GM23248 (cell line): ENCODE data around the gene DRP2. TPM values are rescaled to one million over a fixed set of nuclear protein-coding genes. Genes with fewer than 3 reads are reported as not detected.
A peak's percentile ranks its signal among the peaks of the same experiment; 100 is the strongest.

Source experiments
- DNase-seq: peaks from one replicate; pipeline ENCODE4 v3.0.0-alpha.2; 2015
- H2AFZ ChIP-seq: fragments of 200-600 bp; sonication (generic); 2 replicates; pipeline ENCODE4 v1.6.1; 2016; ENCODE audit warnings: antibody characterized with exemption
- H3F3A ChIP-seq: fragments of 200-600 bp; sonication (generic); 2 replicates; pipeline ENCODE4 v1.6.1; 2016; ENCODE audit warnings: mild to moderate bottlenecking, antibody characterized with exemption, mixed run types; ENCODE audit not compliant: insufficient read depth
- H3K27ac ChIP-seq: fragments of 200-600 bp; sonication (generic); 2 replicates; pipeline ENCODE4 v1.5.1; 2016; ENCODE audit warnings: mild to moderate bottlenecking
- H3K27me3 ChIP-seq: fragments of 200-600 bp; sonication (generic); replicated peaks from 2 replicates; pipeline ENCODE4 v1.6.1; 2016; ENCODE audit warnings: mild to moderate bottlenecking; ENCODE audit not compliant: insufficient read depth
- H3K36me3 ChIP-seq: fragments of 200-600 bp; sonication (generic); 2 replicates; pipeline ENCODE4 v1.6.1; 2016; ENCODE audit warnings: low read depth, mild to moderate bottlenecking
- H3K4me1 ChIP-seq: fragments of 200-600 bp; sonication (generic); 2 replicates; pipeline ENCODE4 v1.6.1; 2016; ENCODE audit warnings: mild to moderate bottlenecking; ENCODE audit not compliant: insufficient read depth
- H3K4me2 ChIP-seq: fragments of 200-600 bp; sonication (generic); one replicate; pipeline ENCODE4 v1.6.1; 2016; ENCODE audit warnings: mild to moderate bottlenecking; ENCODE audit not compliant: unreplicated experiment
- H3K4me3 ChIP-seq: fragments of 200-600 bp; sonication (generic); 2 replicates; pipeline ENCODE4 v1.5.1; 2016; ENCODE audit warnings: mild to moderate bottlenecking
- H3K79me2 ChIP-seq: fragments of 200-600 bp; sonication (generic); 2 replicates; pipeline ENCODE4 v1.6.1; 2016; ENCODE audit warnings: mild to moderate bottlenecking; ENCODE audit not compliant: insufficient read depth
- H3K9ac ChIP-seq: fragments of 200-600 bp; sonication (generic); 2 replicates; pipeline ENCODE4 v1.6.1; 2016; ENCODE audit warnings: mild to moderate bottlenecking
- H3K9me2 ChIP-seq: fragments of 200-600 bp; sonication (generic); 2 replicates; pipeline ENCODE4 v1.6.1; 2016; ENCODE audit warnings: mixed run types, mild to moderate bottlenecking, moderate library complexity; ENCODE audit not compliant: insufficient read depth
- H3K9me3 ChIP-seq: fragments of 200-600 bp; sonication (generic); one replicate; pipeline ENCODE4 v1.6.1; 2017; ENCODE audit warnings: low read depth
- H4K20me1 ChIP-seq: fragments of 200-600 bp; sonication (generic); 2 replicates; pipeline ENCODE4 v1.6.0; 2016; ENCODE audit not compliant: insufficient read depth
- EZH2 ChIP-seq: fragments of 200-600 bp; sonication (generic); IDR thresholded peaks from 2 replicates; pipeline ENCODE4 v1.6.1; 2018; ENCODE audit warnings: antibody characterized with exemption, mild to moderate bottlenecking; ENCODE audit not compliant: insufficient read depth, poor library complexity, severe bottlenecking
- EZH2phosphoT487 ChIP-seq: fragments of 200-600 bp; sonication (generic); IDR thresholded peaks from 2 replicates; pipeline ENCODE4 v1.6.1; 2018; ENCODE audit warnings: antibody characterized with exemption, moderate library complexity, mild to moderate bottlenecking, low read depth; ENCODE audit not compliant: insufficient read depth
- whole genome bisulfite sequencing, 2 experiments: methylation state at CpG; one replicate each; pipeline ENCODE4 v1.1.6; 2015 to 2017; ENCODE audit warnings: low lambda C conversion rate in 2 of 2, low coverage in 1 of 2; ENCODE audit errors: missing lambda C conversion rate in 2 of 2; 5-methylcytosine and 5-hydroxymethylcytosine counted together
- in situ Hi-C: fragments of 300-500 bp; cut with MboI; formaldehyde crosslinking; loops from 2 replicates; pipeline ENCODE4 v1.15.0; 2020
- polyA plus RNA-seq: library from polyadenylated mRNA; unstranded; fragments of >200 nt; fragmentation: Nextera tagmentation; extraction: Ambion mirVana; gene quantifications from 2 replicates; pipeline ENCODE4 v1.2.1, GENCODE V29; 2016
- total RNA-seq: library from RNA; depleted of rRNA; stranded (reverse); fragments of >200 nt; shearing (Covaris generic); gene quantifications from 2 replicates; pipeline ENCODE4 v1.2.3, GENCODE V29; 2014

Gene DRP2
- total and polyA plus RNA-seq, 2 experiments from 2014 or later, result 0.21 to 0.22 TPM

- no peaks in the 10 kb centered on the region for H3K79me2 ChIP-seq
- WGBS, 2 experiments, result 28 to 31% methylated on average over 3 of the region's 3 CpGs
- DNase-seq, result peak; percentile 60
- H3K9ac ChIP-seq, result no peak overlapping the region
- H3K36me3 ChIP-seq, result no peaks in the 10 kb centered on the region
- peaks cover 9% of the 10 kb centered on the region for H3K4me1 ChIP-seq
- 0 out of 2 replicates have a peak, but pooled peaks cover 4% of the 10 kb centered on the region for H3F3A ChIP-seq
- H3K27me3 ChIP-seq, result no peaks in the 10 kb centered on the region
- no peaks in the 10 kb centered on the region for H3K9me3 ChIP-seq
- H4K20me1 ChIP-seq, result no peaks in the 10 kb centered on the region
- no peak overlapping the region for H2AFZ ChIP-seq
- H3K27ac ChIP-seq, result no peak overlapping the region
- H3K9me2 ChIP-seq, result no peaks in the 10 kb centered on the region
- H3K4me2 ChIP-seq, result no peak overlapping the region
- in situ Hi-C loops, result no loop called here
- no peak overlapping the region for H3K4me3 ChIP-seq
- no peak for TF ChIP-seq EZH2
- TF ChIP-seq EZH2phosphoT487, result no peak
Measured at GRCh38 chrX:101206471-101206870, 13.1 kb upstream of the DRP2 start.

- 0 out of 2 replicates have a peak, but pooled peaks cover 4% of the 10 kb centered on the region for H3F3A ChIP-seq
- H3K27ac ChIP-seq, result no peak overlapping the region
- H3K9me2 ChIP-seq, result no peaks in the 10 kb centered on the region
- no peak overlapping the region; the same call in 1 of the 2 replicates for H2AFZ ChIP-seq
- peak; percentile 25 for DNase-seq
- H3K9ac ChIP-seq, result no peak overlapping the region
- 39 to 43% methylated on average over 4 of the region's 4 CpGs for WGBS, 2 experiments
- no peaks in the 10 kb centered on the region for H3K9me3 ChIP-seq
- TF ChIP-seq EZH2, result no peak
- no peak for TF ChIP-seq EZH2phosphoT487
- H3K4me1 ChIP-seq, result peaks cover 9% of the 10 kb centered on the region
- no peak overlapping the region for H3K4me3 ChIP-seq
- H3K79me2 ChIP-seq, result no peaks in the 10 kb centered on the region
- H3K4me2 ChIP-seq, result no peak overlapping the region
- in situ Hi-C loops, result no loop called here
- H4K20me1 ChIP-seq, result no peaks in the 10 kb centered on the region
- H3K27me3 ChIP-seq, result no peaks in the 10 kb centered on the region
- H3K36me3 ChIP-seq, result no peaks in the 10 kb centered on the region
Measured at GRCh38 chrX:101208152-101208905, 11.3 kb upstream of the DRP2 start.

DNA sequence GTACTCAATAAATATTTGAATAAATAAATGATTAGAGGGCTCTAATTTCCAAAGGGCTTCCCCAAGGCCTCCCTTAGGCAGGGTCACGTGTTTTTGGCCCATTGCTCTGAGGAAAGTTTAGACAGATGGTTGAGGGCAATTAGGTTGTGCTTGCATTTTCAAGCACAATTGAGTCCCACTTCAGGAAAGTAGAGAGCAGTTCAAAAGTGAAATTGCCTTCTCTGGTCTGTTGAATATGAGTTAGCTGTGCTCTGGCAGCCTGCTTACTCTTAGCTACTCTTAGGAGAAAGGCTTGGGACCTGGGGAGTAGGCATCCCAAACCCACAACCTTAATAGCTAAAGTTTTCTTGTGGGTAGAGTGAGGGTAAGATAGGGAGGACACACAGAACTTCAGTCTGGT is 9.0 kb upstream of the DRP2 start:
- no peaks in the 10 kb centered on the region for H3K9me3 ChIP-seq
- DNase-seq, result no peak
- H3K9me2 ChIP-seq, result no peaks in the 10 kb centered on the region
- no peak overlapping the region for H3K9ac ChIP-seq
- in situ Hi-C loops, result no loop called here
- H3K36me3 ChIP-seq, result no peaks in the 10 kb centered on the region
- no peaks in the 10 kb centered on the region for H3K79me2 ChIP-seq
- H3K4me2 ChIP-seq, result no peak overlapping the region
- H3K4me3 ChIP-seq, result no peak overlapping the region
- TF ChIP-seq EZH2phosphoT487 (no peak), EZH2 (no peak)
- no peak overlapping the region for H3K27ac ChIP-seq
- H2AFZ ChIP-seq, result no peak overlapping the region
- WGBS, 2 experiments, result 57 to 60% methylated on average over 1 of the region's 1 CpG
- peaks cover 9% of the 10 kb centered on the region for H3K4me1 ChIP-seq
- H3K27me3 ChIP-seq, result no peaks in the 10 kb centered on the region
- 0 out of 2 replicates have a peak, but pooled peaks cover 4% of the 10 kb centered on the region for H3F3A ChIP-seq
- H4K20me1 ChIP-seq, result no peaks in the 10 kb centered on the region

GRCh38 chrX:101217689-101218088 is 1.9 kb upstream of the DRP2 start:
- H3K4me1 ChIP-seq, result peaks cover 12% of the 10 kb centered on the region
- no peaks in the 10 kb centered on the region for H3K27me3 ChIP-seq
- in situ Hi-C loops, result no loop called here
- no peaks in the 10 kb centered on the region for H3K36me3 ChIP-seq
- H3K9ac ChIP-seq, result no peak overlapping the region
- no peak overlapping the region for H3K27ac ChIP-seq
- no peaks in the 10 kb centered on the region for H3K9me3 ChIP-seq
- TF ChIP-seq EZH2 (no peak), EZH2phosphoT487 (no peak)
- no peaks in the 10 kb centered on the region for H3F3A ChIP-seq
- no peak overlapping the region for H3K4me3 ChIP-seq
- no peaks in the 10 kb centered on the region for H3K79me2 ChIP-seq
- H3K9me2 ChIP-seq, result no peaks in the 10 kb centered on the region
- DNase-seq, result no peak
- no peak overlapping the region for H3K4me2 ChIP-seq
- H4K20me1 ChIP-seq, result no peaks in the 10 kb centered on the region
- no peak overlapping the region for H2AFZ ChIP-seq
- WGBS, 2 experiments, result 97 to 99% methylated on average over 6 of the region's 6 CpGs
